HepG2 (cell line): ENCODE data around the gene PLEKHG4. TPM values are rescaled to one million over a fixed set of nuclear protein-coding genes. Genes with fewer than 3 reads are reported as not detected.
A peak's percentile ranks its signal among the peaks of the same experiment; 100 is the strongest.

Source experiments
- ARNT2 ChIP-seq: sonication (generic); formaldehyde crosslinking; IDR thresholded peaks from 2 replicates; pipeline ENCODE4 v1.8.0; 2022; ENCODE audit warnings: mild to moderate bottlenecking, low read depth, missing genetic modification reagents, moderate library complexity
- CBX5 ChIP-seq: sonication (generic); formaldehyde crosslinking; IDR thresholded peaks from 2 replicates; pipeline ENCODE4 v1.4.0; 2020; ENCODE audit warnings: missing genetic modification reagents, borderline replicate concordance
- CENPT ChIP-seq: sonication (generic); formaldehyde crosslinking; IDR thresholded peaks from 2 replicates; pipeline ENCODE4 v1.8.0; 2022; ENCODE audit warnings: low read depth, mild to moderate bottlenecking, moderate library complexity, missing genetic modification reagents
- HNRNPK ChIP-seq: fragments of 200-400 bp; formaldehyde crosslinking; IDR thresholded peaks from 2 replicates; pipeline ENCODE4 v1.6.1; 2018; ENCODE audit warnings: low read length, low read depth, moderate library complexity, mild to moderate bottlenecking; ENCODE audit not compliant: poor library complexity, severe bottlenecking
- MYC ChIP-seq: sonication (generic); formaldehyde crosslinking; IDR thresholded peaks from 2 replicates; pipeline ENCODE4 v1.9.0; 2021; ENCODE audit warnings: missing genetic modification reagents, borderline replicate concordance
- POLR2A ChIP-seq, 2 experiments: IDR thresholded peaks; 2 replicates each; pipeline ENCODE4 v1.6.1; 2011; ENCODE audit warnings: low read depth in 2 of 2, low read length in 2 of 2, mild to moderate bottlenecking in 1 of 2, moderate library complexity in 1 of 2; ENCODE audit not compliant: insufficient read depth in 1 of 2
- RCOR2 ChIP-seq: IDR thresholded peaks from 2 replicates; pipeline ENCODE4 v1.6.1; 2016; ENCODE audit warnings: missing biosample characterization, missing genetic modification reagents
- RXRB ChIP-seq: IDR thresholded peaks from 2 replicates; pipeline ENCODE4 v1.6.1; 2016; ENCODE audit warnings: borderline replicate concordance, missing genetic modification reagents, missing compliant biosample characterization
- ZNF230 ChIP-seq: sonication (generic); formaldehyde crosslinking; IDR thresholded peaks from 2 replicates; pipeline ENCODE4 v1.4.0; 2020; ENCODE audit warnings: mild to moderate bottlenecking, missing genetic modification reagents
- ZNF335 ChIP-seq: sonication (generic); formaldehyde crosslinking; IDR thresholded peaks from 2 replicates; pipeline ENCODE4 v1.4.0; 2020; ENCODE audit warnings: missing genetic modification reagents
- ZNF746 ChIP-seq: sonication (generic); formaldehyde crosslinking; IDR thresholded peaks from 2 replicates; pipeline ENCODE4 v1.8.0; 2022; ENCODE audit warnings: mild to moderate bottlenecking, missing genetic modification reagents
- polyA plus RNA-seq, 8 experiments: library from polyadenylated mRNA; depleted of rRNA in 3 of 8; stranded (reverse) in 7 of 8; unstranded in 1 of 8; fragments of >200 nt; fragmentation: Illumina TruSeq in 4 of 8; extraction: Trizol in 4 of 8; gene quantifications; 2 replicates each; pipeline versions ENCODE4 v1.2.1 to v1.2.3, GENCODE V29; 2011 to 2016; ENCODE audit warnings: low read depth in 4 of 8, missing spikeins in 1 of 8, mixed read lengths in 1 of 8; ENCODE audit not compliant: insufficient read depth in 1 of 8
- total RNA-seq, 5 experiments: library from RNA; depleted of rRNA; stranded (reverse); fragments of >200 nt; fragmentation: Illumina TruSeq; extraction: Trizol; gene quantifications; 2 replicates each; pipeline ENCODE4 v1.2.3, GENCODE V29; 2016; ENCODE audit warnings: low read depth in 1 of 5
- TF ChIP-seq, protein P1 (sequence below): sonication (generic); formaldehyde crosslinking; IDR thresholded peaks from 2 replicates; pipeline ENCODE4 v1.8.1; 2023; ENCODE audit warnings: mild to moderate bottlenecking, moderate library complexity, missing genetic modification reagents
- TF ChIP-seq, protein P2 (sequence below): sonication (generic); formaldehyde crosslinking; conservative IDR thresholded peaks from 2 replicates; pipeline ENCODE4 v1.4.0; 2020; ENCODE audit warnings: missing genetic modification reagents
- TF ChIP-seq, protein P3 (sequence below): IDR thresholded peaks from 2 replicates; pipeline ENCODE4 v1.6.1; 2016; ENCODE audit warnings: mild to moderate bottlenecking, missing biosample characterization, missing genetic modification reagents
- TF ChIP-seq, protein P4 (sequence below): sonication (generic); formaldehyde crosslinking; IDR thresholded peaks from 2 replicates; pipeline ENCODE4 v1.4.0; 2020; ENCODE audit warnings: missing genetic modification reagents, borderline replicate concordance
- TF ChIP-seq, protein P5 (sequence below): sonication (generic); formaldehyde crosslinking; IDR thresholded peaks from 2 replicates; pipeline ENCODE4 v1.5.1; 2020; ENCODE audit warnings: mild to moderate bottlenecking, missing genetic modification reagents, moderate library complexity
- TF ChIP-seq, protein P6 (sequence below): sonication (generic); formaldehyde crosslinking; IDR thresholded peaks from 2 replicates; pipeline ENCODE4 v1.5.1; 2020; ENCODE audit warnings: mild to moderate bottlenecking, moderate library complexity, missing genetic modification reagents

The PLEKHG4 gene
- total and polyA plus RNA-seq, 2 of the 13 experiments (the other 11 are each of a cell fraction or from before 2014, with no cell fraction given), result 7.1 to 13.6 TPM

DNA sequence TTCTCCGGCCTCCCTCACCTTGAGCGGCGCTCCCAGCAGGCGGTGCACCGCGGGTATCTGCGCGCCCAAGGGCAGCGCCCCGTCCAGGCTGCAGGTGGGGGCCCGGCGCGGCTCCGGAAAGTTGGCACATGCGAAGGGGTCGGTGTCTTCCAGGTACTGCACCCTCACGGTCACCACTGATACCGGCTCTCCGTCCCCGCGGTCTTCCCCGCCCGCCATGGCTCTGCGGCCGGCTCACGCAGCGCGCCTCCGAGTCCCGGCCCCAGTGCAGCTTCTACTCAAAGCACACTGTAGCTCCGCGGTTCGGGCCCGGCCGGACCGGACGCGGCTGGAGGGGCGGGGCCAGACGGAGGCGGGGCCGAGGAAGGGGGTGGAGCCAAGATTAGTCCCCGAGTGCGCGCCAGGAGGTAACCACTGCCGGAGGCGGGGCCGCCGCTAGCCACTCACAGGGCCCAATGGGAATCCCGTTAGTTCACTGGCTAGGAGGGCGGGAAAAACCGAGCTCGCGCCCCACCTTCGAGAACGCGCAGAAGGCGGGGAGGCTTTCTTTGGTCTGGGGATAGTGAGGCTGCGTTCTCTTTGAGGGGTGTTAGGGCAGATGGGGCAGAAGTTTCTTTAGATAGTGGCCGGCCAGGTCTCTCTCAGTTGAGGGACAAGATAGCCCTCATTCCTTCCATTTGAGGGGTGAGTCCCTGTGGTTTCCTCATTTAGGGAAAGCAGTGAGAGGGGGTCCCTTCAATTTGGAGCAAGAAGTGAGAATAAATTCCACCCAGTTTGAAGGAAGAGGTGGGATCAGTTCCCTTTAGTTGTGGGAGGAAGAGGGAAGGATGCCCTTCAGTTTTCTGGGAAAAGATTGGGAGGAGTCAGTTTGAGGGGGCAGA lies 31.9 kb upstream of the PLEKHG4 start, which contains the start of gene FHOD1 (continued):
- TF ChIP-seq, protein P1, sequence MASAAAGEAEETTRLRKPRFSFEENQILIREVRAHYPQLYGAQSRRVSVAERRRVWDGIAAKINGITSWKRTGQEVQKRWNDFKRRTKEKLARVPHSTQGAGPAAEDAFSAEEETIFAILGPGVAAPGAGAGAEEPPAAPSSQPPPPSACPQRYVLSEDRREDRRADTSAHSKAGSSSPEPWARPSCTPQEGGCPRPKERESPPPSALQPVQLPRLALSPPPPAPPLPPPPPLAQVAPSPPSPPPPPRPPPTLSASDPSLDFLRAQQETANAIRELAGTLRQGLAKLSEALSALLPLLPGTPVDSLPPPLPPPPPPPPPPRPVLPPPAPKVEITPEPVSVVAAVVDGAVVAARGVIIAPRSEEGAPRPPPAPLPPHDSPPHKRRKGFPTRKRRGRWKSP (CRISPR knock-in tag), result peak; percentile 32; the same call in 1 of the 2 replicates
- peak; percentile 68 for TF ChIP-seq MYC (CRISPR knock-in tag)
- TF ChIP-seq, protein P2, sequence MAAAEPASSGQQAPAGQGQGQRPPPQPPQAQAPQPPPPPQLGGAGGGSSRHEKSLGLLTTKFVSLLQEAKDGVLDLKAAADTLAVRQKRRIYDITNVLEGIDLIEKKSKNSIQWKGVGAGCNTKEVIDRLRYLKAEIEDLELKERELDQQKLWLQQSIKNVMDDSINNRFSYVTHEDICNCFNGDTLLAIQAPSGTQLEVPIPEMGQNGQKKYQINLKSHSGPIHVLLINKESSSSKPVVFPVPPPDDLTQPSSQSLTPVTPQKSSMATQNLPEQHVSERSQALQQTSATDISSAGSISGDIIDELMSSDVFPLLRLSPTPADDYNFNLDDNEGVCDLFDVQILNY (CRISPR knock-in tag), result peak; percentile 93
- peak; percentile 58 for TF ChIP-seq HNRNPK
- TF ChIP-seq, protein P3, sequence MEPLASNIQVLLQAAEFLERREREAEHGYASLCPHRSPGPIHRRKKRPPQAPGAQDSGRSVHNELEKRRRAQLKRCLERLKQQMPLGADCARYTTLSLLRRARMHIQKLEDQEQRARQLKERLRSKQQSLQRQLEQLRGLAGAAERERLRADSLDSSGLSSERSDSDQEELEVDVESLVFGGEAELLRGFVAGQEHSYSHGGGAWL (CRISPR knock-in tag), result peak; percentile 44; the same call in 1 of the 2 replicates
- peak; percentile 33; the same call in 1 of the 2 replicates for TF ChIP-seq ZNF746 (CRISPR knock-in tag)
- TF ChIP-seq ZNF230 (CRISPR knock-in tag), result 0 out of 2 replicates have a peak, but pooled peaks have one; percentile 37
- TF ChIP-seq, protein P4, sequence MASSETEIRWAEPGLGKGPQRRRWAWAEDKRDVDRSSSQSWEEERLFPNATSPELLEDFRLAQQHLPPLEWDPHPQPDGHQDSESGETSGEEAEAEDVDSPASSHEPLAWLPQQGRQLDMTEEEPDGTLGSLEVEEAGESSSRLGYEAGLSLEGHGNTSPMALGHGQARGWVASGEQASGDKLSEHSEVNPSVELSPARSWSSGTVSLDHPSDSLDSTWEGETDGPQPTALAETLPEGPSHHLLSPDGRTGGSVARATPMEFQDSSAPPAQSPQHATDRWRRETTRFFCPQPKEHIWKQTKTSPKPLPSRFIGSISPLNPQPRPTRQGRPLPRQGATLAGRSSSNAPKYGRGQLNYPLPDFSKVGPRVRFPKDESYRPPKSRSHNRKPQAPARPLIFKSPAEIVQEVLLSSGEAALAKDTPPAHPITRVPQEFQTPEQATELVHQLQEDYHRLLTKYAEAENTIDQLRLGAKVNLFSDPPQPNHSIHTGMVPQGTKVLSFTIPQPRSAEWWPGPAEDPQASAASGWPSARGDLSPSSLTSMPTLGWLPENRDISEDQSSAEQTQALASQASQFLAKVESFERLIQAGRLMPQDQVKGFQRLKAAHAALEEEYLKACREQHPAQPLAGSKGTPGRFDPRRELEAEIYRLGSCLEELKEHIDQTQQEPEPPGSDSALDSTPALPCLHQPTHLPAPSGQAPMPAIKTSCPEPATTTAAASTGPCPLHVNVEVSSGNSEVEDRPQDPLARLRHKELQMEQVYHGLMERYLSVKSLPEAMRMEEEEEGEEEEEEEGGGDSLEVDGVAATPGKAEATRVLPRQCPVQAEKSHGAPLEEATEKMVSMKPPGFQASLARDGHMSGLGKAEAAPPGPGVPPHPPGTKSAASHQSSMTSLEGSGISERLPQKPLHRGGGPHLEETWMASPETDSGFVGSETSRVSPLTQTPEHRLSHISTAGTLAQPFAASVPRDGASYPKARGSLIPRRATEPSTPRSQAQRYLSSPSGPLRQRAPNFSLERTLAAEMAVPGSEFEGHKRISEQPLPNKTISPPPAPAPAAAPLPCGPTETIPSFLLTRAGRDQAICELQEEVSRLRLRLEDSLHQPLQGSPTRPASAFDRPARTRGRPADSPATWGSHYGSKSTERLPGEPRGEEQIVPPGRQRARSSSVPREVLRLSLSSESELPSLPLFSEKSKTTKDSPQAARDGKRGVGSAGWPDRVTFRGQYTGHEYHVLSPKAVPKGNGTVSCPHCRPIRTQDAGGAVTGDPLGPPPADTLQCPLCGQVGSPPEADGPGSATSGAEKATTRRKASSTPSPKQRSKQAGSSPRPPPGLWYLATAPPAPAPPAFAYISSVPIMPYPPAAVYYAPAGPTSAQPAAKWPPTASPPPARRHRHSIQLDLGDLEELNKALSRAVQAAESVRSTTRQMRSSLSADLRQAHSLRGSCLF (CRISPR knock-in tag), result no peak
- TF ChIP-seq, protein P5, sequence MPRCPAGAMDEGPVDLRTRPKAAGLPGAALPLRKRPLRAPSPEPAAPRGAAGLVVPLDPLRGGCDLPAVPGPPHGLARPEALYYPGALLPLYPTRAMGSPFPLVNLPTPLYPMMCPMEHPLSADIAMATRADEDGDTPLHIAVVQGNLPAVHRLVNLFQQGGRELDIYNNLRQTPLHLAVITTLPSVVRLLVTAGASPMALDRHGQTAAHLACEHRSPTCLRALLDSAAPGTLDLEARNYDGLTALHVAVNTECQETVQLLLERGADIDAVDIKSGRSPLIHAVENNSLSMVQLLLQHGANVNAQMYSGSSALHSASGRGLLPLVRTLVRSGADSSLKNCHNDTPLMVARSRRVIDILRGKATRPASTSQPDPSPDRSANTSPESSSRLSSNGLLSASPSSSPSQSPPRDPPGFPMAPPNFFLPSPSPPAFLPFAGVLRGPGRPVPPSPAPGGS (CRISPR knock-in tag), result peak; percentile 78; the same call in 1 of the 2 replicates
- TF ChIP-seq CBX5 (CRISPR knock-in tag), result peak; percentile 51; the same call in 1 of the 2 replicates
- TF ChIP-seq RCOR2 (CRISPR knock-in tag), result 0 out of 2 replicates have a peak, but pooled peaks have one; percentile 27
- TF ChIP-seq ARNT2 (CRISPR knock-in tag), result peak; percentile 59; the same call in 1 of the 2 replicates
- 0 out of 2 replicates have a peak, but pooled peaks have one; percentile 27 for TF ChIP-seq CENPT (CRISPR knock-in tag)
- TF ChIP-seq, protein P6, sequence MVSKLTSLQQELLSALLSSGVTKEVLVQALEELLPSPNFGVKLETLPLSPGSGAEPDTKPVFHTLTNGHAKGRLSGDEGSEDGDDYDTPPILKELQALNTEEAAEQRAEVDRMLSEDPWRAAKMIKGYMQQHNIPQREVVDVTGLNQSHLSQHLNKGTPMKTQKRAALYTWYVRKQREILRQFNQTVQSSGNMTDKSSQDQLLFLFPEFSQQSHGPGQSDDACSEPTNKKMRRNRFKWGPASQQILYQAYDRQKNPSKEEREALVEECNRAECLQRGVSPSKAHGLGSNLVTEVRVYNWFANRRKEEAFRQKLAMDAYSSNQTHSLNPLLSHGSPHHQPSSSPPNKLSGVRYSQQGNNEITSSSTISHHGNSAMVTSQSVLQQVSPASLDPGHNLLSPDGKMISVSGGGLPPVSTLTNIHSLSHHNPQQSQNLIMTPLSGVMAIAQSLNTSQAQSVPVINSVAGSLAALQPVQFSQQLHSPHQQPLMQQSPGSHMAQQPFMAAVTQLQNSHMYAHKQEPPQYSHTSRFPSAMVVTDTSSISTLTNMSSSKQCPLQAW (CRISPR knock-in tag), result peak; percentile 75
- peak; percentile 14 to 72; a peak in 2 of 4 replicates for TF ChIP-seq POLR2A (IDR thresholded peaks at IDR 0.05; ENCODE audit: insufficient read depth in 1 of 2, low read depth in 2 of 2, low read length in 2 of 2)
- peak; percentile 65; the same call in 1 of the 2 replicates for TF ChIP-seq ZNF335 (CRISPR knock-in tag)
- 0 out of 2 replicates have a peak, but pooled peaks have one; percentile 30 for TF ChIP-seq RXRB (CRISPR knock-in tag)
